HG02759 (cell line): ENCODE results near the gene PALLD.
"Not testable (repeated sequence)": the region's sequence is repeated elsewhere in the genome, so short reads cannot be mapped to it uniquely, and the experiment has no call there.

ENCODE experiments used
- ATAC-seq: cut with Tn5 transposase; IDR thresholded peaks from one replicate; pipeline ENCODE4 v1.9.1; 2021; ENCODE audit warnings: mild to moderate bottlenecking, moderate library complexity; ENCODE audit not compliant: unreplicated experiment

The PALLD gene

GRCh38 chr4:168784786-168785461 lies 288.1 kb downstream of the PALLD start:
- ATAC-seq: no peak

- no peak for ATAC-seq
Measured at GRCh38 chr4:168787334-168787733, 290.5 kb downstream of the PALLD start.

GRCh38 chr4:168787801-168788595 lies 291.1 kb downstream of the PALLD start:
- ATAC-seq: no peak

GRCh38 chr4:168790898-168791297 lies 294.0 kb downstream of the PALLD start:
- no peak for ATAC-seq

- ATAC-seq: no peak
Measured at GRCh38 chr4:168791376-168791775, 294.5 kb downstream of the PALLD start.

GRCh38 chr4:168793542-168793941 lies 296.7 kb downstream of the PALLD start:
- no peak for ATAC-seq

- no peak for ATAC-seq
Measured at GRCh38 chr4:168794092-168794707, 297.3 kb downstream of the PALLD start.

GRCh38 chr4:168794881-168795280 lies 298.0 kb downstream of the PALLD start:
- no peak for ATAC-seq

GRCh38 chr4:168795346-168795745 lies 298.5 kb downstream of the PALLD start:
- no peak for ATAC-seq

- ATAC-seq: no peak
Measured at GRCh38 chr4:168796362-168797106, 299.7 kb downstream of the PALLD start.

GRCh38 chr4:168797194-168797593 lies 300.3 kb downstream of the PALLD start:
- ATAC-seq: no peak

- no peak for ATAC-seq
Measured at GRCh38 chr4:168797738-168798375, 301.0 kb downstream of the PALLD start.

GRCh38 chr4:168800926-168801325 lies 304.1 kb downstream of the PALLD start:
- no peak for ATAC-seq

GRCh38 chr4:168802222-168802621 lies 305.4 kb downstream of the PALLD start:
- ATAC-seq: no peak

GRCh38 chr4:168803052-168803451 lies 306.2 kb downstream of the PALLD start:
- ATAC-seq: not testable (repeated sequence)

- no peak for ATAC-seq
Measured at GRCh38 chr4:168803732-168804131, 306.9 kb downstream of the PALLD start.

- ATAC-seq: no peak
Measured at GRCh38 chr4:168804146-168804545, 307.3 kb downstream of the PALLD start.

- ATAC-seq: no peak
Measured at GRCh38 chr4:168805341-168805740, 308.5 kb downstream of the PALLD start.

- not testable (repeated sequence) for ATAC-seq
Measured at GRCh38 chr4:168806247-168806646, 309.4 kb downstream of the PALLD start.

GRCh38 chr4:168811207-168811606 lies 314.4 kb downstream of the PALLD start:
- ATAC-seq: no peak
